Fibroblast of skin of right biceps (primary cell): ENCODE measurements around the gene KRTAP4-4.
"Not testable (repeated sequence)": the region's sequence is repeated elsewhere in the genome, so short reads cannot be mapped to it uniquely, and the experiment has no call there.

ENCODE experiments used
- DNase-seq: peaks from one replicate; pipeline ENCODE4 v3.0.0-alpha.2; 2013

The KRTAP4-4 gene

GRCh38 chr17:41160648-41161047 is at the start of gene KRTAP4-4:
Gene KRTAP4-4 (minus strand): TSS chr17:41160748. CDS start chr17:41160691, 57 bp downstream.
- DNase-seq, result no peak

DNA sequence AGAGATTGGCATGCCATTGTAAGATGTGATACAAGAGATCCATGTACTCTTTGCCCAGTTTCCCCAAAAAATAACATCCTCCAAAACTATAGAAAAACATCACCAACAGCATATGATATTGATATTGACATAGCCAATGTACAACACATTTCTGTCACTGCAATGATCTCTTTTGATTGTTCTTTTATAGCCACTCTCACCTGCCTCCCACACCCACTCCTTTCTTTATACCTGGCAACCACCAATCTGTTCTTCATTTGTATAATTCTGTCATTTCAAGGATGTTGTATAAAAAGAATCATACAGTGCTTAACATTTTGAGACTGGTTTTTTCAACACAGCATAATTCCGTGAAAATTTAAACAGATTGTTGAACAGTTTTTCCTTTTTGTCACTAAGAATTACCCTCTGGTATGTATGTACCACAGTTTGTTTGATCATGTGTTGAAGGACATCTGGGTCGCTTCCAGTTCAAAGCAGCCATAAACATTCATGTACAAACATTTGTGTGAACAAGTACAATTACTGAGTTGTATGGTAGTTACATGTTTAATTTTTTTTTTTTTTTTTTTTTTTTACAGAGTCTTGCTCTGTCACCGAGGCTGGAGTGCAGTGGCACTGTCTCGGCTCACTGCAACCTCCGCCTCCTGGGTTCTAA is 39.0 kb upstream of the KRTAP4-4 start:
- no peak for DNase-seq

GRCh38 chr17:41196068-41196467 is 35.5 kb upstream of the KRTAP4-4 start:
- no peak for DNase-seq

DNA sequence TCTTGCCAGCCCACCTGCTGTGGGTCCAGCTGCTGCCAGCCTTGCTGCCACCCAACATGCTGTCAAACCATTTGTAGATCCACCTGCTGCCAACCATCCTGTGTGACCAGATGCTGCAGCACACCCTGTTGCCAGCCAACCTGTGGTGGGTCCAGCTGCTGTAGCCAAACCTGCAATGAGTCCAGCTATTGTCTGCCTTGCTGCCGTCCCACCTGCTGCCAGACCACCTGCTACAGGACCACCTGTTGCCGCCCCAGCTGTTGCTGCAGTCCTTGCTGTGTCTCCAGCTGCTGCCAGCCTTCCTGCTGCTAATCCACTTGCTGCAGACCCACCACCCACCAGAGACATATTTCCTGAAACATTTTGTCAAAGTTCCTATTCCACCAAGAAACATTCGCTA is 29.8 kb upstream of the KRTAP4-4 start:
- no peak for DNase-seq

DNA sequence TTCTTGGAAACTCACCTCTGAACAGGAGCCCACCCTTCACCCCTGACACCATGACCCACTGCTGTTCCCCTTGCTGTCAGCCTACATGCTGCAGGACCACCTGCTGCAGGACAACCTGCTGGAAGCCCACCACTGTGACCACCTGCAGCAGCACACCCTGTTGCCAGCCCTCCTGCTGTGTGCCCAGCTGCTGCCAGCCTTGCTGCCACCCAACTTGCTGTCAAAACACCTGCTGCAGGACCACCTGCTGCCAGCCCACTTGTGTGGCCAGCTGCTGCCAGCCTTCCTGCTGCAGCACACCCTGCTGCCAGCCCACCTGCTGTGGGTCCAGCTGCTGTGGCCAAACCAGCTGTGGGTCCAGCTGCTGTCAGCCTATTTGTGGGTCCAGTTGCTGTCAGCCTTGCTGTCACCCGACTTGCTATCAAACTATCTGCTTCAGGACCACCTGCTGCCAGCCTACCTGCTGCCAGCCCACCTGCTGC is 29.3 kb upstream of the KRTAP4-4 start, which contains the start of gene KRTAP9-1:
TSS of gene KRTAP9-1 (plus strand) at position 51 of the 482 bp plus-strand sequence. CDS start at position 51, 0 bp downstream.
- DNase-seq, result not testable (repeated sequence)

- DNase-seq, result no peak
These were observed 26.3 kb upstream of the KRTAP4-4 start for GRCh38 chr17:41186872-41187271.

GRCh38 chr17:41185001-41185400 is 24.5 kb upstream of the KRTAP4-4 start:
- no peak for DNase-seq

DNA sequence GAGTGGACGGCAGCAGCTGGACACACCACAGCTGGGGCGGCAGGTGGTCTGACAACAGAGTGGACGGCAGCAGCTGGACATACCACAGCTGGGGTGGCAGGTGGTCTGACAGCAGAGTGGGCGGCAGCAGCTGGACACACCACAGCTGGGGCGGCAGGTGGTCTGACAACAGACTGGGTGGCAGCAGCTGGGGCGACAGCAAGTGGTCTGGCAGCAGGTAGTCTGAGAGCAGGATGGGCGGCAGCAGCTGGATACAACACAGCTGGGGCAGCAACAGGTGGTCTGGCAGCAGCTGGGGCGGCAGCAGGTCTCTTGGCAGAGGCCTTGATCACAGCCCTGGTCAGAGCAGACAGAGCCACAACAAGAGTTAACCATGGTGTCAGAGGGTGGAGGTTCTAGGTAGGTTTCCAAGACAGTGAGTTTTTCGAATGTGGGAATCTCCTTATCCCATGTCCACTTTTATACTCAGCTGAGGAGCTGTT is 24.0 kb upstream of the KRTAP4-4 start, which contains the start of gene KRTAP4-1:
TSS of gene KRTAP4-1 (minus strand) at position 432 of the 482 bp plus-strand sequence. CDS start at position 375, 57 bp downstream.
- no peak for DNase-seq

GRCh38 chr17:41178843-41179616 is 18.5 kb upstream of the KRTAP4-4 start:
- DNase-seq, result peak; percentile 65

- DNase-seq, result peak; percentile 68
These were observed 17.8 kb upstream of the KRTAP4-4 start for GRCh38 chr17:41178341-41178740.

DNA sequence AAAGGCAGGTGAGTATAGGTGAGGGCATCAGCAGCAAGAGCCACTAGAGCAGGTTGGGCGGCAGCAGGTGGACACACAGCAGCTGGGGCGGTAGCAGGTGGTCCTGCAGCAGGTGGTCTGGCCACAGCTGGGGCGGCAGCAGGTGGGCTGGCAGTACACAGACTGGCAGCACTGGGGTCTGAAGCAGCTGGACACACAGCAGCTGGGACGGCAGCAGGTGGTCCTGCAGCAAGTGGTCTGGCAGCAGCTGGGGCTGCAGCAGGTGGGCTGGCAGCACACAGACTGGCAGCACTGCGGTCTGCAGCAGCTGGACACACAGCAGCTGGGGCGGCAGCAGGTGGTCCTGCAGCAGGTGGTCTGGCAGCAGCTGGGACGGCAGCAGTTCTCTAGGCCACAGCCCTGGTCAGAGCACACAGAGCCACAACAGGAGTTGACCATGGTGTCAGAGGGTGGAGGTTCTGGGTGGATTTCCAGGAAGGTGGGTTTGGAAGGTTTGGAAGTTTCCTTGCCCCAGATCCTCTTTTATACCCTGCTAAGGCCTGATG is 17.3 kb upstream of the KRTAP4-4 start, which contains the start of gene KRTAP4-2:
TSS of gene KRTAP4-2 (minus strand) at position 495 of the 545 bp plus-strand sequence. CDS start at position 438, 57 bp downstream.
- DNase-seq, result no peak

DNA sequence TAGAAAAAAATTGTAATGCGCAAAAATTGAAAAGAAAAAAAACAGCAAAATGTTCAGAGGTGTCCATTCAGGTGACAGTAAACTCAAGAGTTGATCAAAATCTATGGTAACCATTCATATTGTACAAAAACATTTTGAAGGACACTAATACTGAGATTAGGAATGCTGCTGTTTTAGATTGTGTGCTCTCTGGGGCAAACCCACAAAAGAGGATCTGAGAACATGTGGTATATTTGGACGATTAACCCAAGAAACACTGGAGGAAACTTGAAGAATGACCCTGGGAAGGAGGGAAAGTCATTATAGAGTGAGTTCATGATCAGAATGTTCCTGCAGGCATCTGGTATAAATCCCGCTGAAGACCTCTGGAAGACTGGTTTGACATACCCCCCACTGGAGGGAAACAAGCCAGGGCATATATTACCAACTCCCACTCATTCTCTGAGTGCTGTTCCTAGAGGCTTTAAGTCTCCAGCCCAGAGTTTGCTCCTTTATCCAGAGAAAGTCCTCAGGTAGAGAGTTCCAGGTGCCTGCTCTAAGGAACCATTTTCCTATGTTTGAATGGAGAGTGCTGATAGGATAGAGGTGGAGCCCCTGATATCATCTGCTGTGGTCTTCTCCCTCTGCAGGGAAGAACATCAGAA is 16.3 kb upstream of the KRTAP4-4 start:
- DNase-seq, result no peak

- DNase-seq, result peak; percentile 26
These were observed 11.3 kb upstream of the KRTAP4-4 start for GRCh38 chr17:41171886-41172285.

DNA sequence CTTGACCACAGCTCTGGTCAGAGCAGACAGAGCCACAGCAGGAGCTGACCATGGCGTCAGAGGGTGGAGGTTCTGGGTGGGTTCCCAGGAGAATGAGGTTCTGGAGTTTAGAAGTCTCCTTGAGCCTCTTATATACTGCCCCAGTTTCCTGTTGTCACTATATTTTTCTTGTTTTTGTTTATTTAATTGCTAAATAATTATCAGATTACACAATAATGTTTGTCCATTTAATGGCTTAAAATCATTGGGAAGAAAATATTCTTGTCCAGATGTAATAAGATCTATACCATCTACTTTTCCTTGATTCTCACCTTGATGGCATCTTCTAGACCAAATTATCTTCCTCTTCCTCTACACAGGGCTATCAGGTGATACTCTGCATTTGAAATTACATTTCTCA is 7.6 kb upstream of the KRTAP4-4 start, which contains the start of gene KRTAP4-3:
TSS of gene KRTAP4-3 (minus strand) at position 101 of the 400 bp plus-strand sequence. CDS start at position 52, 49 bp downstream.
- no peak for DNase-seq

GRCh38 chr17:41167561-41167960 is 7.0 kb upstream of the KRTAP4-4 start:
- DNase-seq, result no peak

DNA sequence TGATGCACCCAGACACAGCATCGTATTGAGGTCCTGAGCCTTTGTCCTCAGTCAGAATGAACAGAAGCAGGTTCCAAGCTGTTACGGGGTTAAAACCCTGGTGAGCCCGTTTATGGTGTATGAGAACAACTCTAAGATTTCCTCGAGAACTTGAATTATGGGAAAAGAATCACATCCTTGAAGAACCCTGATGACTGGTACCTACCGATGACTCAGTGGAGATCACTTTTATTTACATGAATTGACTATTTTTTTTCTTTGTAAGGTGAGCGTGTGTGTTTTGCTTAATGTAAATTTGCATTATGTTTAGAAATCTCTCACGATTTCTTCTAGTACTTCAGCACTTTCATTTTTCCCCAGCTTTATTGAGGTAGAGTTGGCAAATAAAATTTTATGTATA is 3.3 kb upstream of the KRTAP4-4 start:
- peak; percentile 16 for DNase-seq

- DNase-seq, result not testable (repeated sequence)
These were observed 358 bp downstream of the KRTAP4-4 start for GRCh38 chr17:41160190-41160589.

DNA sequence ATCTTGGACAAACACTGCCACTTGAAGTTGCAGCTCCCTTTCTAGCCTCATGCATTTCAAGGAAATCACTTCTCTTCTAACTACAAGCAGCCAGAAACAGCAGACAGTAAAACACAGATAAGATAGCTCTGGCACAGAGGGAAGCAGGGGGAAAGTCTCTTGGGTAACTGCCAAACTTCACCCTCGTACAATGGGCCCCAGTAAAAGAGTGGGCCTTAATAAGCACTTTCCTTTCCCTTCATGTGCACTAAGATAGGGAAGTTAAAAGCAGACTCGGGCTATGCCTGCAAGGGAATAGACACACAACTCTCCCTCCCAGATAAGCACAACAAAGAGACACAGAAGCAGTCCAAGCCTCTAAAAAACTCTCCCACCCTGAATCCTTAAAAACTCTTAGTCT is 6.7 kb downstream of the KRTAP4-4 start:
- no peak for DNase-seq

DNA sequence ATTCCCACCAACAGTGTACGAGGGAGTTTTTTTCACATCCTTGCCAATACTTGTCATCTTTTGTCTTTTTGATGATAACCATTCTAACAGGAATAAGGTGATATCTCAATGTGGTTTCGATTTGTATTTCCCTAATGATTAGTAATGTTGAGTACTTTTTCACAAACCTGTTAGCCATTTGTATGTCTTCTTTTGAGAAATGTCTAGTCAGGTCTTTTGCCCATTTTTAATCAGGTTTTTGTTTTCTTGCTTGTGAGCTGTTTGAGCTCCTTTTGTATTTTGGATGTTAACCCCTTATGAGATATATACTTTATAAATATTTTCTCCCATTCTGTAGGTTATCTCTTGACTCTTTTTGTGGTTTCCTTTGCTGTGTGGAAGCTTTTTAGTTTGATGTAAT is 9.0 kb downstream of the KRTAP4-4 start:
- DNase-seq, result no peak

DNA sequence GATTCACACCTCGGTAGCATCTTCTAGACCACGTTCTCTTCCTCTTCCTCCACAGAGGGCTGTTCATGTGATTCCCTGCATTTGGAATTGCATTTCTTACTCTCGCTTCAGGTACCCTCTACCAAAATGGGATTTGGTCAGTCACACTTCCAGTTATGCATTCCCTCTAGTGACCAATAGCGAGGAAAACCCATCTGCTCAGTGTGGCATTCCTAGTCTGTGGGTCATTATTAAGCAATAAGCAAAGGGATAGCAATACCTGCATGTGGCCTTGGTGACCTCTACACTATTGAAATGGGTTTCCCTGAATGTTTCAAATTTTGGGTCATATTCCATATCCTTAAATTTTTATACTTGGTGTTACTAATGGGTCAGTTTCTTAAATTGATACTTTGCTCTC is 10.5 kb downstream of the KRTAP4-4 start:
- DNase-seq, result no peak

DNA sequence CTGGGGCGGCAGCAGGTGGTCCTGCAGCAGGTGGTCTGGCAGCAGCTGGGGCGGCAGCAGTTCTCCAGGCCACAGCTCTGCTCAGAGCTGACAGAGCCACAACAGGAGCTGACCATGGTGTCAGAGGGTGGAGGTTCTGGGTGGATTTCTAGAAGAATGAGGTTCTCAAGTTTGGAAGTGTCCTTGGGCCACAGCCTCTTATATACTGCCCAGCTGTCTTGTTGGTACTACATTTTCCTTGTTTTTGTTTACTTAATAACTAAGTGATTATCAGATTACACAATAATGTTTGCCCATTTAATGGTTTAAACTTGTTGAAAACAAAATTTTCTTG is 10.9 kb downstream of the KRTAP4-4 start, which contains the start of gene KRTAP4-5:
TSS of gene KRTAP4-5 (minus strand) at position 174 of the 334 bp plus-strand sequence. CDS start at position 116, 58 bp downstream.
- no peak for DNase-seq

DNA sequence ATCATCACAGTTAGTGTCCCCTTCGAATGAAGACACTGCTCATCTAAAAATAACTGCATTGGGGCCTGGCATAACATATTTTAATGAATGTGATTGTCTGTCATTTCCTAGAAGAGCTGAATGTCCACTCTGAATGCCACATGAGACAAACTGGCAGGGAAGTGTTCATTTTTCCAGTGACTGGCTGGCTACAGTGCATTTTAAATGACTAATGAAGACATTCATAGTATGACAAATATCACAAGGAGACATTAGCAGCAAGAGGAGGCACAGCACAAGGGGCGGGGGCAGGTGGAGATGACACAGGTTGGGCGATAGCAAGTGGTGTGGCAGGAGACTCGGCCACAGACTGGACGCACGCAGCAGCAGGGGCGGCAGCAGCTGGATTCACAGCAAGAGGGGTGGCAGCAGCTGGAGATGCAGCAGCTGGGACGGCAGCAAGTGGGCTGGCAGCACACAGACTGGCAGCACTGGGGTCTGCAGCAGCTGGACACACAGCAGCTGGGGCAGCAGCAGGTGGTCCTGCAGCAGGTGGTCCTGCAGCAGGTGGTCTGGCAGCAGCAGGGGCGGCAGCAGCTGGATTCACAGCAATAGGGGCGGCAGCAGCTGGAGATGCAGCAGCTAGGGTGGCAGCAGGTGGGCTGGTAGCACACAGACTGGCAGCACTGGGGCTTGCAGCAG is 11.4 kb downstream of the KRTAP4-4 start:
- DNase-seq, result not testable (repeated sequence)
